ENCODE results near the gene ATP1B4. TPM values are rescaled to one million over a fixed set of nuclear protein-coding genes. Genes with fewer than 3 reads are reported as not detected.

Gene ATP1B4
- total and polyA plus RNA-seq, 4 donors: not detected

- no peak overlapping the region for H3K4me3 ChIP-seq
- WGBS, 2 donors: 62 to 64% methylated on average over 1 of the region's 1 CpG
- no peak for ATAC-seq (ENCODE audit: insufficient read depth, low FRiP score)
Measured at GRCh38 chrX:120365968-120366367, 4.1 kb downstream of the ATP1B4 start.

DNA sequence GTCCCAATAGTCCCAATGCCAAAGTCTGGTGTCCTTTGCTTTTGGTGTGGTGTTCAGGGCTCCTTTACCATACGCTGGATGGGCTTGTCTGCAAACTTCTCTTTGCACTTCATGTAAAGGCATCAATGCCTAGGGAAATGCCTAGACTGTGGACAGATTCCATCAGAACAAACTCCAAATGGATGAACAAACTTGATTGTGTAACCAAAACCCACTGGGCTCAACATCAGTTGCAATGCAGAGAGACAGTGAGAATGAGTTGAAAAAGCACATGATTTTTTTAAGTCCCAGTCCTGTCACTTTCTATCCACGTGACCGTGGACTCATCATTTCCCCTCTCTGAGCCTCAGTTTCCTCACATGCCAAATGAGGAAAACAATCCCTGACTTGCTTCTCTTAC, 4.9 kb downstream of the ATP1B4 start:
- Histone ChIP-seq H3K27me3 (ENCODE audit: control insufficient read depth in 3 of 3, insufficient read depth in 3 of 3, low read length in 2 of 3) (no peaks in the 10 kb centered on the region), H3K36me3 (ENCODE audit: control insufficient read depth in 4 of 4, insufficient read depth in 4 of 4, low read length in 4 of 4) (no peaks in the 10 kb centered on the region), H3K9ac (ENCODE audit: insufficient read depth in 1 of 2, low read length in 2 of 2) (no peak overlapping the region), H3K9me3 (ENCODE audit: control insufficient read depth in 4 of 4, insufficient read depth in 3 of 4, low read length in 3 of 4) (no peaks in the 10 kb centered on the region), H3K4me3 (no peak overlapping the region), H3K4me1 (ENCODE audit: control insufficient read depth in 5 of 5, insufficient read depth in 5 of 5, low read length in 5 of 5) (peaks cover 0 to 5% (median 0%) of the 10 kb centered on the region in 5 donors), H3K27ac (ENCODE audit: low read depth in 1 of 2, low read length in 1 of 2) (no peak overlapping the region)
- WGBS, 2 donors: 71 to 92% methylated on average over 3 of the region's 3 CpGs
- DNase-seq (no peak), ATAC-seq (ENCODE audit: insufficient read depth, low FRiP score) (no peak)
- no peak for TF ChIP-seq CTCF (IDR thresholded peaks at IDR 0.05; ENCODE audit: control extremely low read depth, extremely low read depth)

More at GRCh38 chrX:120365968-120366367, 4.1 kb downstream of the ATP1B4 start:
- no peaks in the 10 kb centered on the region for H3K27me3 ChIP-seq (ENCODE audit: control insufficient read depth in 3 of 3, insufficient read depth in 3 of 3, low read length in 2 of 3)
- no peak overlapping the region for H3K9ac ChIP-seq (ENCODE audit: insufficient read depth in 1 of 2, low read length in 2 of 2)
- H3K36me3 ChIP-seq (ENCODE audit: control insufficient read depth in 4 of 4, insufficient read depth in 4 of 4, low read length in 4 of 4): no peaks in the 10 kb centered on the region
- H3K4me1 ChIP-seq (ENCODE audit: control insufficient read depth in 5 of 5, insufficient read depth in 5 of 5, low read length in 5 of 5): peaks cover 0 to 5% (median 0%) of the 10 kb centered on the region in 5 donors
- DNase-seq: no peak
- no peak overlapping the region for H3K27ac ChIP-seq (ENCODE audit: low read depth in 1 of 2, low read length in 1 of 2)
- H3K9me3 ChIP-seq (ENCODE audit: control insufficient read depth in 4 of 4, insufficient read depth in 3 of 4, low read length in 3 of 4): no peaks in the 10 kb centered on the region
- no peak for TF ChIP-seq CTCF (IDR thresholded peaks at IDR 0.05; ENCODE audit: control extremely low read depth, extremely low read depth)

- WGBS, 2 donors: 57 to 94% methylated on average over 3 of the region's 3 CpGs
- H3K9me3 ChIP-seq (ENCODE audit: control insufficient read depth in 4 of 4, insufficient read depth in 3 of 4, low read length in 3 of 4): no peaks in the 10 kb centered on the region
- H3K27ac ChIP-seq (ENCODE audit: low read depth in 1 of 2, low read length in 1 of 2): no peak overlapping the region
- no peak for TF ChIP-seq CTCF (IDR thresholded peaks at IDR 0.05; ENCODE audit: control extremely low read depth, extremely low read depth)
- H3K36me3 ChIP-seq (ENCODE audit: control insufficient read depth in 4 of 4, insufficient read depth in 4 of 4, low read length in 4 of 4): no peaks in the 10 kb centered on the region
- H3K27me3 ChIP-seq (ENCODE audit: control insufficient read depth in 3 of 3, insufficient read depth in 3 of 3, low read length in 2 of 3): no peaks in the 10 kb centered on the region
- H3K9ac ChIP-seq (ENCODE audit: insufficient read depth in 1 of 2, low read length in 2 of 2): no peak overlapping the region
- DNase-seq: no peak
- no peak overlapping the region for H3K4me3 ChIP-seq
- peaks cover 0 to 5% (median 0%) of the 10 kb centered on the region in 5 donors for H3K4me1 ChIP-seq (ENCODE audit: control insufficient read depth in 5 of 5, insufficient read depth in 5 of 5, low read length in 5 of 5)
- ATAC-seq (ENCODE audit: insufficient read depth, low FRiP score): no peak
Measured at GRCh38 chrX:120367402-120368109, 5.7 kb downstream of the ATP1B4 start.

Data from lung (tissue), 12 donors.